ENCODE data around the gene NPIPB13.
"Not testable (repeated sequence)": the region's sequence is repeated elsewhere in the genome, so short reads cannot be mapped to it uniquely, and the experiment has no call there.

The NPIPB13 gene

GRCh38 chr16:30248379-30248778, at the start of gene NPIPB13:
Gene NPIPB13, minus strand, starts transcription at chr16:30248479. Its CDS starts 2,906 bp downstream, at chr16:30245573.
- not testable (repeated sequence) for DNase-seq (ENCODE audit: low spot score)

- DNase-seq (ENCODE audit: low spot score) = not testable (repeated sequence)
Observed at GRCh38 chr16:30282357-30282756, 34.1 kb upstream of the NPIPB13 start.

GRCh38 chr16:30278523-30278922, 30.2 kb upstream of the NPIPB13 start:
- not testable (repeated sequence) for DNase-seq (ENCODE audit: low spot score)

- DNase-seq (ENCODE audit: low spot score) = not testable (repeated sequence)
Observed at GRCh38 chr16:30217082-30217481, 31.2 kb downstream of the NPIPB13 start.

GRCh38 chr16:30211414-30211813, 36.9 kb downstream of the NPIPB13 start:
- not testable (repeated sequence) for DNase-seq (ENCODE audit: low spot score)

- not testable (repeated sequence) for DNase-seq (ENCODE audit: low spot score)
Observed at GRCh38 chr16:30209032-30209431, 39.2 kb downstream of the NPIPB13 start.

GRCh38 chr16:30207063-30207704, 41.1 kb downstream of the NPIPB13 start:
- DNase-seq (ENCODE audit: low spot score) = not testable (repeated sequence)

GRCh38 chr16:30206252-30206651, 42.0 kb downstream of the NPIPB13 start:
- DNase-seq (ENCODE audit: low spot score) = not testable (repeated sequence)

- DNase-seq (ENCODE audit: low spot score) = not testable (repeated sequence)
Observed at GRCh38 chr16:30205541-30206236, 42.6 kb downstream of the NPIPB13 start.

- DNase-seq (ENCODE audit: low spot score) = not testable (repeated sequence)
Observed at GRCh38 chr16:30199608-30200343, 48.5 kb downstream of the NPIPB13 start.

GRCh38 chr16:30199049-30199448, 49.2 kb downstream of the NPIPB13 start, which contains the start of gene SULT1A3:
Gene SULT1A3, plus strand, starts transcription at chr16:30199255. Its CDS starts 1,474 bp downstream, at chr16:30200729.
- not testable (repeated sequence) for DNase-seq (ENCODE audit: low spot score)
